ENCODE data around the gene C2CD3.

C2CD3 gene

GRCh38 chr11:74000307-74001133, 170.3 kb downstream of the C2CD3 start:
- DNase-seq = no peak
- Histone ChIP-seq H3K27me3 (replicated peaks; ENCODE audit: control insufficient read depth, insufficient read depth, low read length, poor library complexity, severe bottlenecking) (no peaks in the 10 kb centered on the region), H3K4me1 (ENCODE audit: control insufficient read depth, insufficient read depth, low read length, poor library complexity, severe bottlenecking) (peaks cover 38% of the 10 kb centered on the region), H3K9me3 (ENCODE audit: control insufficient read depth, low read length) (no peaks in the 10 kb centered on the region), H3K27ac (ENCODE audit: insufficient read depth, low read length, poor library complexity, severe bottlenecking) (no peak overlapping the region), H3K4me3 (ENCODE audit: insufficient read depth, low read depth, low read length, poor library complexity, severe bottlenecking) (no peak overlapping the region), H3K36me3 (ENCODE audit: control insufficient read depth, insufficient read depth, low read length) (no peaks in the 10 kb centered on the region)

- DNase-seq = no peak
- peaks cover 33% of the 10 kb centered on the region for H3K4me1 ChIP-seq (ENCODE audit: control insufficient read depth, insufficient read depth, low read length, poor library complexity, severe bottlenecking)
- H3K27ac ChIP-seq (ENCODE audit: insufficient read depth, low read length, poor library complexity, severe bottlenecking) = no peak overlapping the region
These were observed 171.1 kb downstream of the C2CD3 start for GRCh38 chr11:73999581-74000306.

GRCh38 chr11:73998846-73999575, 171.8 kb downstream of the C2CD3 start:
- no peak overlapping the region for H3K27ac ChIP-seq (ENCODE audit: insufficient read depth, low read length, poor library complexity, severe bottlenecking)
- H3K4me1 ChIP-seq (ENCODE audit: control insufficient read depth, insufficient read depth, low read length, poor library complexity, severe bottlenecking) = peaks cover 33% of the 10 kb centered on the region
- no peak overlapping the region for H3K4me3 ChIP-seq (ENCODE audit: insufficient read depth, low read depth, low read length, poor library complexity, severe bottlenecking)
- H3K9me3 ChIP-seq (ENCODE audit: control insufficient read depth, low read length) = no peaks in the 10 kb centered on the region
- no peaks in the 10 kb centered on the region for H3K36me3 ChIP-seq (ENCODE audit: control insufficient read depth, insufficient read depth, low read length)
- no peaks in the 10 kb centered on the region for H3K27me3 ChIP-seq (replicated peaks; ENCODE audit: control insufficient read depth, insufficient read depth, low read length, poor library complexity, severe bottlenecking)
- no peak for DNase-seq

More at GRCh38 chr11:73999581-74000306, 171.1 kb downstream of the C2CD3 start:
- H3K36me3 ChIP-seq (ENCODE audit: control insufficient read depth, insufficient read depth, low read length) = no peaks in the 10 kb centered on the region
- no peaks in the 10 kb centered on the region for H3K27me3 ChIP-seq (replicated peaks; ENCODE audit: control insufficient read depth, insufficient read depth, low read length, poor library complexity, severe bottlenecking)
- H3K4me3 ChIP-seq (ENCODE audit: insufficient read depth, low read depth, low read length, poor library complexity, severe bottlenecking) = no peak overlapping the region
- H3K9me3 ChIP-seq (ENCODE audit: control insufficient read depth, low read length) = no peaks in the 10 kb centered on the region

- no peak for DNase-seq
- no peak overlapping the region for H3K4me3 ChIP-seq (ENCODE audit: insufficient read depth, low read depth, low read length, poor library complexity, severe bottlenecking)
- H3K27me3 ChIP-seq (replicated peaks; ENCODE audit: control insufficient read depth, insufficient read depth, low read length, poor library complexity, severe bottlenecking) = no peaks in the 10 kb centered on the region
- peak overlapping the region; percentile 83 for H3K27ac ChIP-seq (ENCODE audit: insufficient read depth, low read length, poor library complexity, severe bottlenecking)
- H3K4me1 ChIP-seq (ENCODE audit: control insufficient read depth, insufficient read depth, low read length, poor library complexity, severe bottlenecking) = peaks cover 32% of the 10 kb centered on the region
- no peaks in the 10 kb centered on the region for H3K36me3 ChIP-seq (ENCODE audit: control insufficient read depth, insufficient read depth, low read length)
- H3K9me3 ChIP-seq (ENCODE audit: control insufficient read depth, low read length) = no peaks in the 10 kb centered on the region
These were observed 173.6 kb downstream of the C2CD3 start for GRCh38 chr11:73997120-73997770.

GRCh38 chr11:73996161-73996747, 174.5 kb downstream of the C2CD3 start:
- Histone ChIP-seq H3K36me3 (ENCODE audit: control insufficient read depth, insufficient read depth, low read length) (no peaks in the 10 kb centered on the region), H3K4me1 (ENCODE audit: control insufficient read depth, insufficient read depth, low read length, poor library complexity, severe bottlenecking) (peaks cover 41% of the 10 kb centered on the region), H3K27ac (ENCODE audit: insufficient read depth, low read length, poor library complexity, severe bottlenecking) (peak overlapping the region; percentile 83), H3K4me3 (ENCODE audit: insufficient read depth, low read depth, low read length, poor library complexity, severe bottlenecking) (no peak overlapping the region), H3K9me3 (ENCODE audit: control insufficient read depth, low read length) (no peaks in the 10 kb centered on the region), H3K27me3 (replicated peaks; ENCODE audit: control insufficient read depth, insufficient read depth, low read length, poor library complexity, severe bottlenecking) (no peaks in the 10 kb centered on the region)
- no peak for DNase-seq

- Histone ChIP-seq H3K36me3 (ENCODE audit: control insufficient read depth, insufficient read depth, low read length) (no peaks in the 10 kb centered on the region), H3K4me3 (ENCODE audit: insufficient read depth, low read depth, low read length, poor library complexity, severe bottlenecking) (no peak overlapping the region), H3K27me3 (replicated peaks; ENCODE audit: control insufficient read depth, insufficient read depth, low read length, poor library complexity, severe bottlenecking) (no peaks in the 10 kb centered on the region), H3K9me3 (ENCODE audit: control insufficient read depth, low read length) (no peaks in the 10 kb centered on the region), H3K27ac (ENCODE audit: insufficient read depth, low read length, poor library complexity, severe bottlenecking) (peak overlapping the region; percentile 83), H3K4me1 (ENCODE audit: control insufficient read depth, insufficient read depth, low read length, poor library complexity, severe bottlenecking) (peaks cover 44% of the 10 kb centered on the region)
- no peak for DNase-seq
These were observed 175.1 kb downstream of the C2CD3 start for GRCh38 chr11:73995731-73996130.

GRCh38 chr11:73995247-73995646, 175.6 kb downstream of the C2CD3 start:
- peak overlapping the region; percentile 83 for H3K27ac ChIP-seq (ENCODE audit: insufficient read depth, low read length, poor library complexity, severe bottlenecking)
- H3K36me3 ChIP-seq (ENCODE audit: control insufficient read depth, insufficient read depth, low read length) = no peaks in the 10 kb centered on the region
- no peak for DNase-seq
- no peaks in the 10 kb centered on the region for H3K27me3 ChIP-seq (replicated peaks; ENCODE audit: control insufficient read depth, insufficient read depth, low read length, poor library complexity, severe bottlenecking)
- peaks cover 44% of the 10 kb centered on the region for H3K4me1 ChIP-seq (ENCODE audit: control insufficient read depth, insufficient read depth, low read length, poor library complexity, severe bottlenecking)
- H3K4me3 ChIP-seq (ENCODE audit: insufficient read depth, low read depth, low read length, poor library complexity, severe bottlenecking) = no peak overlapping the region
- no peaks in the 10 kb centered on the region for H3K9me3 ChIP-seq (ENCODE audit: control insufficient read depth, low read length)

GRCh38 chr11:73991471-73992006, 179.3 kb downstream of the C2CD3 start:
- no peak for DNase-seq
- peaks cover 33% of the 10 kb centered on the region for H3K4me1 ChIP-seq (ENCODE audit: control insufficient read depth, insufficient read depth, low read length, poor library complexity, severe bottlenecking)
- peak overlapping the region; percentile 11 for H3K27ac ChIP-seq (ENCODE audit: insufficient read depth, low read length, poor library complexity, severe bottlenecking)
- no peak overlapping the region for H3K4me3 ChIP-seq (ENCODE audit: insufficient read depth, low read depth, low read length, poor library complexity, severe bottlenecking)
- no peaks in the 10 kb centered on the region for H3K36me3 ChIP-seq (ENCODE audit: control insufficient read depth, insufficient read depth, low read length)
- H3K27me3 ChIP-seq (replicated peaks; ENCODE audit: control insufficient read depth, insufficient read depth, low read length, poor library complexity, severe bottlenecking) = no peaks in the 10 kb centered on the region
- H3K9me3 ChIP-seq (ENCODE audit: control insufficient read depth, low read length) = no peaks in the 10 kb centered on the region

- DNase-seq = no peak
- H3K27ac ChIP-seq (ENCODE audit: insufficient read depth, low read length, poor library complexity, severe bottlenecking) = no peak overlapping the region
- no peaks in the 10 kb centered on the region for H3K36me3 ChIP-seq (ENCODE audit: control insufficient read depth, insufficient read depth, low read length)
- H3K27me3 ChIP-seq (replicated peaks; ENCODE audit: control insufficient read depth, insufficient read depth, low read length, poor library complexity, severe bottlenecking) = no peaks in the 10 kb centered on the region
- H3K4me1 ChIP-seq (ENCODE audit: control insufficient read depth, insufficient read depth, low read length, poor library complexity, severe bottlenecking) = peaks cover 26% of the 10 kb centered on the region
- H3K9me3 ChIP-seq (ENCODE audit: control insufficient read depth, low read length) = no peaks in the 10 kb centered on the region
- H3K4me3 ChIP-seq (ENCODE audit: insufficient read depth, low read depth, low read length, poor library complexity, severe bottlenecking) = no peak overlapping the region
These were observed 180.1 kb downstream of the C2CD3 start for GRCh38 chr11:73990730-73991129.
